GM12878 (cell line): ENCODE data around the gene NES. TPM values are rescaled to one million over a fixed set of nuclear protein-coding genes. Genes with fewer than 3 reads are reported as not detected.

ENCODE experiments used
- ATAC-seq: fragments of 200-7000 bp; cut with Tn5 transposase; 3 replicates; pipeline ENCODE4 v1.9.1; 2020; ENCODE audit warnings: mild to moderate bottlenecking, moderate library complexity
- BruUV-seq: library from RNA; stranded (reverse); fragments of 400-500 nt; replicated peaks from 2 replicates; lab custom pipeline; 2021; lab: Mats Ljungman, UMichigan
- CTCF ChIA-PET: fragments of 300-600 bp; sonication (Branson Sonifier 250); formaldehyde crosslinking; extraction: SDS; loops from one replicate; lab custom pipeline; 2021; ENCODE audit warnings: inconsistent platforms; lab: Yijun Ruan, JAX
- POLR2A ChIA-PET: fragments of 350-600 bp; formaldehyde crosslinking; extraction: SDS; loops from one replicate; lab custom pipeline; 2021; ENCODE audit warnings: inconsistent platforms; lab: Charles Lee
- RAD21 ChIA-PET: fragments of 300-600 bp; sonication (Branson Sonifier 250); formaldehyde crosslinking; loops from one replicate; lab custom pipeline; 2023; ENCODE audit warnings: antibody characterized with exemption; ENCODE audit not compliant: unreplicated experiment; lab: Charles Lee
- SMC1A ChIA-PET: fragments of 300-600 bp; sonication (Branson Sonifier 250); formaldehyde crosslinking; loops from one replicate; lab custom pipeline; 2023; ENCODE audit not compliant: unreplicated experiment, uncharacterized antibody; lab: Charles Lee
- DNase-seq: peaks from one replicate; pipeline ENCODE4 v3.0.0-alpha.2; 2011; ENCODE audit warnings: low read depth, low spot score
- FAIRE-seq: peaks from 3 replicates; lab custom pipeline; 2011; peaks lifted over from hg19 to GRCh38; lab: Jason Lieb, UNC
- H2AFZ ChIP-seq: 2 replicates; pipeline ENCODE4 v1.6.0; 2011; ENCODE audit warnings: low read depth, low read length, control low read depth; ENCODE audit not compliant: control insufficient read depth
- H3K27ac ChIP-seq: 2 replicates; pipeline ENCODE4 v1.5.1; 2011; ENCODE audit warnings: control low read depth; ENCODE audit not compliant: control insufficient read depth, insufficient read depth
- H3K27me3 ChIP-seq, 2 experiments: replicated peaks in 1 of 2; 2 replicates each; pipeline versions ENCODE4 v1.6.0 to v1.6.1; 2011; ENCODE audit warnings: low read length in 1 of 2; ENCODE audit not compliant: control insufficient read depth in 2 of 2, insufficient read depth in 2 of 2
- H3K36me3 ChIP-seq, 2 experiments: 2 replicates each; pipeline ENCODE4 v1.5.1; 2011; ENCODE audit warnings: low read length in 1 of 2; ENCODE audit not compliant: control insufficient read depth in 2 of 2, insufficient read depth in 2 of 2
- H3K4me1 ChIP-seq: 2 replicates; pipeline ENCODE4 v1.6.1; 2011; ENCODE audit warnings: mild to moderate bottlenecking, low read length, moderate library complexity, mixed read lengths; ENCODE audit not compliant: control insufficient read depth, insufficient read depth
- H3K4me2 ChIP-seq: 2 replicates; pipeline ENCODE4 v1.6.0; 2011; ENCODE audit warnings: control low read depth; ENCODE audit not compliant: control insufficient read depth, insufficient read depth
- H3K4me3 ChIP-seq: fragments of 200-600 bp; sonication (generic); 2 replicates; pipeline ENCODE4 v1.5.1; 2016
- H3K79me2 ChIP-seq: 2 replicates; pipeline ENCODE4 v1.6.0; 2011; ENCODE audit warnings: low read length; ENCODE audit not compliant: control insufficient read depth, insufficient read depth
- H3K9ac ChIP-seq: 2 replicates; pipeline ENCODE4 v1.8.0; 2011; ENCODE audit warnings: low read length, control low read depth, mixed read lengths; ENCODE audit not compliant: control insufficient read depth, insufficient read depth
- H3K9me3 ChIP-seq: replicated peaks from 3 replicates; pipeline ENCODE4 v1.5.1; 2011; ENCODE audit warnings: mild to moderate bottlenecking, low read length; ENCODE audit not compliant: control insufficient read depth, insufficient read depth
- H4K20me1 ChIP-seq: 2 replicates; pipeline ENCODE4 v1.6.0; 2011; ENCODE audit not compliant: control insufficient read depth, insufficient read depth
- CEBPB ChIP-seq, 2 experiments: fragments of 150-350 bp in 1 of 2; IDR thresholded peaks; 2 replicates each; pipeline ENCODE4 v1.6.1; 2012 to 2014; ENCODE audit warnings: low read depth in 2 of 2, low read length in 2 of 2, borderline replicate concordance in 1 of 2, inconsistent platforms in 1 of 2
- E2F8 ChIP-seq: fragments of 450-650 bp; IDR thresholded peaks from 2 replicates; pipeline ENCODE4 v1.6.1; 2018; ENCODE audit warnings: mild to moderate bottlenecking, low read depth, moderate library complexity; ENCODE audit not compliant: partially characterized antibody
- MLLT1 ChIP-seq: fragments of 450-650 bp; IDR thresholded peaks from 2 replicates; pipeline ENCODE4 v1.6.1; 2016; ENCODE audit warnings: mild to moderate bottlenecking
- MYB ChIP-seq: fragments of 150-350 bp; IDR thresholded peaks from 2 replicates; pipeline ENCODE4 v1.6.1; 2014; ENCODE audit warnings: mild to moderate bottlenecking, low read depth, low read length, borderline replicate concordance
- RAD21 ChIP-seq: IDR thresholded peaks from 2 replicates; pipeline ENCODE4 v1.6.1; 2011; ENCODE audit warnings: mild to moderate bottlenecking, low read depth, low read length, moderate library complexity; ENCODE audit not compliant: insufficient read depth
- RFX5 ChIP-seq: IDR thresholded peaks from 2 replicates; pipeline ENCODE4 v1.6.1; 2011; ENCODE audit warnings: low read depth, low read length, improper control_type of control experiment
- SPI1 ChIP-seq: IDR thresholded peaks from 2 replicates; pipeline ENCODE4 v1.6.1; 2011; ENCODE audit warnings: low read depth, mild to moderate bottlenecking, low read length, moderate library complexity, borderline replicate concordance; ENCODE audit not compliant: insufficient read depth
- TARDBP ChIP-seq: IDR thresholded peaks from 2 replicates; pipeline ENCODE4 v1.6.1; 2016; ENCODE audit warnings: borderline replicate concordance
- WGBS: methylation state at CpG from one replicate; pipeline ENCODE4 v1.1.6; 2016; ENCODE audit warnings: low lambda C conversion rate; ENCODE audit not compliant: insufficient replicate concordance, insufficient coverage; ENCODE audit errors: missing lambda C conversion rate; 5-methylcytosine and 5-hydroxymethylcytosine counted together
- in situ Hi-C: fragments of 300-500 bp; cut with MboI; formaldehyde crosslinking; loops from 9 replicates; pipeline ENCODE4 v1.14.3; 2018; ENCODE audit warnings: mixed read lengths
- intact Hi-C: fragments of 100-400 bp; cut with micrococcal nuclease; formaldehyde crosslinking; loops from one replicate; pipeline ENCODE4 v1.14.2; 2022; ENCODE audit not compliant: unreplicated experiment
- polyA plus RNA-seq, 11 experiments: library from polyadenylated mRNA; depleted of rRNA in 4 of 11; unstranded in 6 of 11; stranded (reverse) in 5 of 11; fragments of >200 nt; fragmentation: Nextera tagmentation in 4 of 11; fragmentation: Illumina TruSeq in 1 of 11; extraction: Ambion mirVana in 4 of 11; extraction: Trizol in 1 of 11; gene quantifications; 1 replicate in 1 of 11; 2 replicates in 10 of 11; pipeline versions ENCODE4 v1.2.1 to v1.2.3, GENCODE V29; 2011 to 2016; ENCODE audit warnings: inconsistent platforms in 2 of 11, missing spikeins in 2 of 11, low read depth in 1 of 11
- total RNA-seq, 4 experiments: library from RNA; depleted of rRNA in 3 of 4; stranded (reverse); fragments of >200 nt in 3 of 4; fragmentation: Illumina TruSeq in 1 of 4; extraction: Trizol in 1 of 4; gene quantifications; 2 replicates each; pipeline versions ENCODE4 v1.2.1 to v1.2.3, GENCODE V29; 2013 to 2021
- TF ChIP-seq, protein P1 (sequence below): fragments of 450-650 bp; IDR thresholded peaks from 2 replicates; pipeline ENCODE4 v1.6.1; 2017; ENCODE audit warnings: mild to moderate bottlenecking
- TF ChIP-seq, protein P2 (sequence below): fragments of 450-650 bp; formaldehyde crosslinking; IDR thresholded peaks from 2 replicates; pipeline ENCODE4 v1.4.0; 2022; ENCODE audit warnings: mild to moderate bottlenecking, moderate library complexity

The NES gene
- total and polyA plus RNA-seq, 10 of the 15 experiments (the other 5 are each of a cell fraction or from before 2014, with no cell fraction given): under 0.01 to 0.15 (median 0.02) TPM; not detected in 4

- TF ChIP-seq, protein P1, sequence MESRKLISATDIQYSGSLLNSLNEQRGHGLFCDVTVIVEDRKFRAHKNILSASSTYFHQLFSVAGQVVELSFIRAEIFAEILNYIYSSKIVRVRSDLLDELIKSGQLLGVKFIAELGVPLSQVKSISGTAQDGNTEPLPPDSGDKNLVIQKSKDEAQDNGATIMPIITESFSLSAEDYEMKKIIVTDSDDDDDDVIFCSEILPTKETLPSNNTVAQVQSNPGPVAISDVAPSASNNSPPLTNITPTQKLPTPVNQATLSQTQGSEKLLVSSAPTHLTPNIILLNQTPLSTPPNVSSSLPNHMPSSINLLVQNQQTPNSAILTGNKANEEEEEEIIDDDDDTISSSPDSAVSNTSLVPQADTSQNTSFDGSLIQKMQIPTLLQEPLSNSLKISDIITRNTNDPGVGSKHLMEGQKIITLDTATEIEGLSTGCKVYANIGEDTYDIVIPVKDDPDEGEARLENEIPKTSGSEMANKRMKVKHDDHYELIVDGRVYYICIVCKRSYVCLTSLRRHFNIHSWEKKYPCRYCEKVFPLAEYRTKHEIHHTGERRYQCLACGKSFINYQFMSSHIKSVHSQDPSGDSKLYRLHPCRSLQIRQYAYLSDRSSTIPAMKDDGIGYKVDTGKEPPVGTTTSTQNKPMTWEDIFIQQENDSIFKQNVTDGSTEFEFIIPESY: no peak
- TF ChIP-seq SPI1: no peak
- TF ChIP-seq, all 136 proteins: peak for 0
These were observed 10.2 kb downstream of the NES start (continued) for GRCh38 chr1:156666862-156667609.

- DNase-seq (no peak), ATAC-seq (no peak), FAIRE-seq (no peak)
- no TSS peak for BruUV-seq
- 74% methylated on average over 3 of the region's 3 CpGs for WGBS
- Histone ChIP-seq H3K4me1 (peaks cover 45% of the 10 kb centered on the region), H3K4me2 (peak overlapping the region; percentile 37; the same call in 1 of the 2 replicates), H3K4me3 (no peak overlapping the region), H3K36me3 (no peaks in the 10 kb centered on the region), H3K9me3 (no peaks in the 10 kb centered on the region), H4K20me1 (no peaks in the 10 kb centered on the region), H3K79me2 (peaks cover 7% of the 10 kb centered on the region), H2AFZ (peak overlapping the region; percentile 28; the same call in 1 of the 2 replicates), H3K27ac (peak overlapping the region; percentile 20; the same call in 1 of the 2 replicates), H3K9ac (peak overlapping the region; percentile 15; the same call in 1 of the 2 replicates), H3K27me3 (no peaks in the 10 kb centered on the region)
- SMC1A ChIA-PET: interaction anchor here (1.0 to 1.6 kb wide), 2 partner anchors 24 to 38 kb away, joined by 3 to 6 read pairs; no protein-coding TSS in a partner anchor
- RAD21 ChIA-PET: interaction anchor here (0.8 to 1.5 kb wide), 6 partner anchors 8 to 165 kb away, joined by 3 to 7 read pairs (median 4); partner anchors contain the start of genes HDGF, MEF2D and NES
- intact Hi-C loops (loop anchor here (10.0 kb wide), 1 partner anchor 59 kb away; the partner anchor contains the start of genes ISG20L2 and METTL25B), in situ Hi-C loops (no loop called here)
- POLR2A ChIA-PET: interaction anchor here (0.6 kb wide), 1 partner anchor 123 kb away, joined by 5 read pairs; no protein-coding TSS in a partner anchor
- CTCF ChIA-PET: interaction anchor here (0.9 to 2.3 kb wide), 7 partner anchors 11 to 60 kb away, joined by 4 to 14 read pairs (median 5); no protein-coding TSS in a partner anchor
- TF ChIP-seq, protein P2, sequence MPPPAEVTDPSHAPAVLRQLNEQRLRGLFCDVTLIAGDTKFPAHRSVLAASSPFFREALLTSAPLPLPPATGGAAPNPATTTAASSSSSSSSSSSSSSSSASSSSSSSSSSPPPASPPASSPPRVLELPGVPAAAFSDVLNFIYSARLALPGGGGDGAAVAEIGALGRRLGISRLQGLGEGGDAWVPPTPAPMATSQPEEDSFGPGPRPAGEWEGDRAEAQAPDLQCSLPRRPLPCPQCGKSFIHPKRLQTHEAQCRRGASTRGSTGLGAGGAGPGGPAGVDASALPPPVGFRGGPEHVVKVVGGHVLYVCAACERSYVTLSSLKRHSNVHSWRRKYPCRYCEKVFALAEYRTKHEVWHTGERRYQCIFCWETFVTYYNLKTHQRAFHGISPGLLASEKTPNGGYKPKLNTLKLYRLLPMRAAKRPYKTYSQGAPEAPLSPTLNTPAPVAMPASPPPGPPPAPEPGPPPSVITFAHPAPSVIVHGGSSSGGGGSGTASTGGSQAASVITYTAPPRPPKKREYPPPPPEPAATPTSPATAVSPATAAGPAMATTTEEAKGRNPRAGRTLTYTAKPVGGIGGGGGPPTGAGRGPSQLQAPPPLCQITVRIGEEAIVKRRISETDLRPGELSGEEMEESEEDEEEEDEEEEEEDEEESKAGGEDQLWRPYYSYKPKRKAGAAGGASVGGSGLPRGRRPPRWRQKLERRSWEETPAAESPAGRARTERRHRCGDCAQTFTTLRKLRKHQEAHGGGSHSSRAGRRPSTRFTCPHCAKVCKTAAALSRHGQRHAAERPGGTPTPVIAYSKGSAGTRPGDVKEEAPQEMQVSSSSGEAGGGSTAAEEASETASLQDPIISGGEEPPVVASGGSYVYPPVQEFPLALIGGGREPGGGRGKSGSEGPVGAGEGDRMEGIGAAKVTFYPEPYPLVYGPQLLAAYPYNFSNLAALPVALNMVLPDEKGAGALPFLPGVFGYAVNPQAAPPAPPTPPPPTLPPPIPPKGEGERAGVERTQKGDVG: no peak
- TF ChIP-seq E2F8 (no peak), RAD21 (no peak), MLLT1 (no peak), RFX5 (no peak), MYB (no peak), TARDBP (no peak), CEBPB (IDR thresholded peaks at IDR 0.05; ENCODE audit: borderline replicate concordance in 1 of 2, low read depth in 2 of 2, low read length in 2 of 2) (no peak)
These were observed 11.7 kb downstream of the NES start for GRCh38 chr1:156665539-156665938.
